ENCODE measurements around the gene PRKAA2.

The PRKAA2 gene

GRCh38 chr1:56688522-56689026 lies 43.5 kb downstream of the PRKAA2 start:
- Histone ChIP-seq H3K27me3 (ENCODE audit: insufficient read depth, poor library complexity, severe bottlenecking) (no peaks in the 10 kb centered on the region), H3K9me3 (ENCODE audit: severe bottlenecking) (no peaks in the 10 kb centered on the region), H3K4me3 (ENCODE audit: severe bottlenecking) (no peak overlapping the region), H3K4me1 (ENCODE audit: insufficient read depth, poor library complexity, severe bottlenecking) (peaks cover 13% of the 10 kb centered on the region), H3K27ac (ENCODE audit: poor library complexity, severe bottlenecking) (peak overlapping the region; percentile 53), H3K36me3 (ENCODE audit: low read depth) (no peaks in the 10 kb centered on the region)
- TF ChIP-seq, protein P1, sequence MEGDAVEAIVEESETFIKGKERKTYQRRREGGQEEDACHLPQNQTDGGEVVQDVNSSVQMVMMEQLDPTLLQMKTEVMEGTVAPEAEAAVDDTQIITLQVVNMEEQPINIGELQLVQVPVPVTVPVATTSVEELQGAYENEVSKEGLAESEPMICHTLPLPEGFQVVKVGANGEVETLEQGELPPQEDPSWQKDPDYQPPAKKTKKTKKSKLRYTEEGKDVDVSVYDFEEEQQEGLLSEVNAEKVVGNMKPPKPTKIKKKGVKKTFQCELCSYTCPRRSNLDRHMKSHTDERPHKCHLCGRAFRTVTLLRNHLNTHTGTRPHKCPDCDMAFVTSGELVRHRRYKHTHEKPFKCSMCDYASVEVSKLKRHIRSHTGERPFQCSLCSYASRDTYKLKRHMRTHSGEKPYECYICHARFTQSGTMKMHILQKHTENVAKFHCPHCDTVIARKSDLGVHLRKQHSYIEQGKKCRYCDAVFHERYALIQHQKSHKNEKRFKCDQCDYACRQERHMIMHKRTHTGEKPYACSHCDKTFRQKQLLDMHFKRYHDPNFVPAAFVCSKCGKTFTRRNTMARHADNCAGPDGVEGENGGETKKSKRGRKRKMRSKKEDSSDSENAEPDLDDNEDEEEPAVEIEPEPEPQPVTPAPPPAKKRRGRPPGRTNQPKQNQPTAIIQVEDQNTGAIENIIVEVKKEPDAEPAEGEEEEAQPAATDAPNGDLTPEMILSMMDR (IDR thresholded peaks at IDR 0.05; ENCODE audit: poor library complexity, severe bottlenecking): no peak
- peak; percentile 100 for ATAC-seq (ENCODE audit: low read depth)
- DNase-seq (ENCODE audit: low spot score): no peak

DNA sequence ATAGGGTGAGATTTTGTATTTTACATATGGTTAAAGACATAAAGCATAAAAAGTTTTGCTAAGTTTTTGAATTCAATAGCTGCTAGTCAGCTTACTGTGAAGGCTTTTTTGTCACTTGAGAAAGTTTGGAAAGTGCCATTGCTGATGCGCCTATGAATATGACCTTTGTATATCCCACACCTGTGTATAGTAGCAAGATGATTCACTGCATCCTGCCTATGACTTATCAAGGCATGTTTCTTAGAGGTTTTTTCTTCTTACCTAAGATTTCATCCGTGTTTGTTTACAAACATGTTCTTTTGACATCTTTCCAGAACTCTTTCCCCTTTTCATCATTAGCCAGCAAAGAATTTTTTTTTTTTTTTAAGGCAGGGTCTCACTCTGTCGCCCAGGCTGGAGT lies 51.5 kb downstream of the PRKAA2 start:
- Histone ChIP-seq H3K36me3 (ENCODE audit: low read depth) (no peaks in the 10 kb centered on the region), H3K27me3 (ENCODE audit: insufficient read depth, poor library complexity, severe bottlenecking) (no peaks in the 10 kb centered on the region), H3K27ac (ENCODE audit: poor library complexity, severe bottlenecking) (no peak overlapping the region), H3K4me3 (ENCODE audit: severe bottlenecking) (no peak overlapping the region), H3K4me1 (ENCODE audit: insufficient read depth, poor library complexity, severe bottlenecking) (peaks cover 4% of the 10 kb centered on the region), H3K9me3 (ENCODE audit: severe bottlenecking) (no peaks in the 10 kb centered on the region)
- TF ChIP-seq, protein P1 (IDR thresholded peaks at IDR 0.05; ENCODE audit: poor library complexity, severe bottlenecking): no peak
- DNase-seq (ENCODE audit: low spot score) (no peak), ATAC-seq (ENCODE audit: low read depth) (peak; percentile 77)

- ATAC-seq (ENCODE audit: low read depth) (no peak), DNase-seq (ENCODE audit: low spot score) (no peak)
- Histone ChIP-seq H3K27me3 (ENCODE audit: insufficient read depth, poor library complexity, severe bottlenecking) (no peaks in the 10 kb centered on the region), H3K36me3 (ENCODE audit: low read depth) (no peaks in the 10 kb centered on the region; the same call in 1 of the 2 replicates), H3K27ac (ENCODE audit: poor library complexity, severe bottlenecking) (no peak overlapping the region), H3K4me1 (ENCODE audit: insufficient read depth, poor library complexity, severe bottlenecking) (no peaks in the 10 kb centered on the region), H3K4me3 (ENCODE audit: severe bottlenecking) (no peak overlapping the region), H3K9me3 (ENCODE audit: severe bottlenecking) (no peaks in the 10 kb centered on the region)
- TF ChIP-seq, protein P1 (IDR thresholded peaks at IDR 0.05; ENCODE audit: poor library complexity, severe bottlenecking): no peak
Measured at GRCh38 chr1:56703747-56704146, 58.6 kb downstream of the PRKAA2 start.

- H3K27ac ChIP-seq (ENCODE audit: poor library complexity, severe bottlenecking): no peak overlapping the region
- no peaks in the 10 kb centered on the region for H3K27me3 ChIP-seq (ENCODE audit: insufficient read depth, poor library complexity, severe bottlenecking)
- TF ChIP-seq, protein P1 (IDR thresholded peaks at IDR 0.05; ENCODE audit: poor library complexity, severe bottlenecking): no peak
- no peaks in the 10 kb centered on the region; the same call in 1 of the 2 replicates for H3K36me3 ChIP-seq (ENCODE audit: low read depth)
- no peak overlapping the region for H3K4me3 ChIP-seq (ENCODE audit: severe bottlenecking)
- H3K9me3 ChIP-seq (ENCODE audit: severe bottlenecking): no peaks in the 10 kb centered on the region
- peaks cover 9% of the 10 kb centered on the region for H3K4me1 ChIP-seq (ENCODE audit: insufficient read depth, poor library complexity, severe bottlenecking)
- ATAC-seq (ENCODE audit: low read depth): no peak
- DNase-seq (ENCODE audit: low spot score): no peak
Measured at GRCh38 chr1:56707379-56707778, 62.3 kb downstream of the PRKAA2 start.

DNA sequence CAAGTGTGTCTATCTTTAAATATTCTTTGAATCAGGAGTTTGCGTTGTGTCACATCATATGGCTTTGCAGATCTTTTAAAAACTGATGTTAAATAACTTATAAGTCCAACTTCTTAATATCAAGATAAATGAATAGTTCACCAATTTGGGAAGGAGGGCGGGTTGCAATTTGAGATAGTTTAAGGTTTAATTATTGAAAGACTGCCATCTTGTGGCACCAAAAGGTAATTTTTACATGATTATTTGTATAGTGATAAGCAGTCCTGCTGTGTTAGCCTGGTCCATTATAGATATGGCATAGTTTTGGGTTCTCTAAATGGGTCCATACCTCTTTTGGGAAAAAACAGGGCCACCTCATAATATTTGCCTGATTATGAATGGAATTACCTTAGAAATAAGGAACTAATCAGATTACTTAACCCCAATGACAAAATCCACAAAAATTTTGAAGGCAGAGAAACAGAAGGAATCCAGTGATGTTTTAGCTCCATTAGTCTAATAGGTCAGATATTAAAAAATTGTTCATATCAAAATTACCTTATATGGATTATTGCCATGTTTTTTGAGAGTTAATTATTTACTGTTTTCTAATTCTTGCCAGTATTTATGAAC lies 64.3 kb downstream of the PRKAA2 start:
- TF ChIP-seq, protein P1 (IDR thresholded peaks at IDR 0.05; ENCODE audit: poor library complexity, severe bottlenecking): peak; percentile 80
- no peak for DNase-seq (ENCODE audit: low spot score)
- Histone ChIP-seq H3K4me3 (ENCODE audit: severe bottlenecking) (no peak overlapping the region), H3K4me1 (ENCODE audit: insufficient read depth, poor library complexity, severe bottlenecking) (peaks cover 9% of the 10 kb centered on the region), H3K9me3 (ENCODE audit: severe bottlenecking) (no peaks in the 10 kb centered on the region), H3K27me3 (ENCODE audit: insufficient read depth, poor library complexity, severe bottlenecking) (no peaks in the 10 kb centered on the region), H3K36me3 (ENCODE audit: low read depth) (no peaks in the 10 kb centered on the region; the same call in 1 of the 2 replicates), H3K27ac (ENCODE audit: poor library complexity, severe bottlenecking) (no peak overlapping the region)
- ATAC-seq (ENCODE audit: low read depth): peak; percentile 61
